Measurements from ENCODE around the gene GALNT13.

Gene GALNT13

DNA sequence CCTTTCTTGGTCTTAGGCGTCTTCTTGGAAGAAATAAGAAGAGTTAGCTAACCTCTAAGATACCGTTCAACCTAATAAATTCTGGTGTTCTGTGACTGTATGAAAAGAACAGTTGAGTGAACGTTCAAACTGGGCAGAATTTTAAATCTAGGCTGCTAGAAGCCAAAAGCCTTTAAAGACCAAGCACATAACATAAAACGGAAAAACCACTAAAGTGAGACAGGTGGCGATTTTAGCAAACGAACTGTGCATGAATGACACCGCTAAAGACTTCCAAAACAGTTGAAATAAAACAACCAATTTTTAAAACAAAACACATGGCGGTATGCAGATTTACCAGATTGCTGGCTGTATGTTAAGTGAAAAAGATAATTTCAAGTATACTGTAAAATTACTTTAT lies 73.1 kb downstream of the GALNT13 start:
- DNase-seq (ENCODE audit: low read depth) = no peak

DNA sequence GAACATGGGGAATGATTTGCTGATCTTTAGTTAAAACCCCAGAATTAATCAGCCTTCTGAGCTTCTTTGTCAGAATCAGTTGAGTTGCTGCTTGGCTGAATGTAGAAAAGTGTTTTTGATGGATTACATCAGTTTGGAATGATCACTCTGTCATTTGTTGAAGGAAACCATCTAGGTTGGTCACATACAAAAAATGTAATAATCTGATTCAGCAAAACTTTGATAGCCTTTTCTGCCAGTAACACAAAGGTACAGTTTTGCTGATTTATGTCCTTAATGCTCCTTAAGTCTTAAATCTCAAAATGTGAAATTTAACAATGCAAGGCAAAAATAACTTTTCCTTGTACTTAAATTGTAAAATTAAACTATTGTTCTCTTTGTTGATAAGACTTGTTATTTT lies 74.3 kb downstream of the GALNT13 start:
- DNase-seq (ENCODE audit: low read depth) = no peak

- DNase-seq (ENCODE audit: low read depth) = no peak
Observed at GRCh38 chr2:153953761-153954160, 82.0 kb downstream of the GALNT13 start.

- DNase-seq (ENCODE audit: low read depth) = no peak
Observed at GRCh38 chr2:153963256-153963655, 91.5 kb downstream of the GALNT13 start.

DNA sequence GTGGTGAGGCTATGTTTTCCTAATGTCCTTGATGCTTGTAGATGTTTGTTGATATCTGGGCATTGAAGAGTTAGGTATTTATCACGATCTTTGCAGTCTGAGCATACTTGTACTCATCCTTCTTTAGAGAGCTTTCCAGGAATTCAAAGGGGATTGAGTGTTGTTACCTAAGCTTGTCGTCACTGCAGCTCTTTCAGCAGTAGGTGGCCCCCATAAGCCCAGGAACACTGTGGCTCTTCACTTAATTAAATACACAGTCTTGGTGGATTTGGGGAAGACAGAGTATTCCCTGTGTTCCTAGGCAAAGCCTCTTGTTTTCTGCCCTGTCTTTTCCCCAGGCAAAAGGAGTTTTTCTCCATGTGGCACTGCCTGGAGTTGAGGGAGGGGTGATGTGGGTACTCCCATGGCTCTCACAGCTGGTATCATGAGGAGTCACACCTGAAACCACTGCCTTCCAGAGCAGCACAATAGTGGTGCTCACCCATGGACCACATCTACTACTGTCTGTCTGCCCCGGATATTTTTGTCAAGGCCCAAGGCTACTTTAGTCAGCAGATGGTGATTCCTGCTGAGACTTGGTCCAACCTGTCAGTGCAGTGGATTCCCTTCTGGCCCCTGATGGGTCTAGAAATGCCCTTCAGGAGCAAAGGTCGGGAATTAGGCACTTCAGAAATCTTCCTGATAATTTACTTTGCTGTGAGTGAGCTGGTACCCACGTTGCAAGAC lies 95.7 kb downstream of the GALNT13 start:
- no peak for DNase-seq (ENCODE audit: low read depth)

- no peak for DNase-seq (ENCODE audit: low read depth)
Observed at GRCh38 chr2:153971250-153971649, 99.5 kb downstream of the GALNT13 start.

DNA sequence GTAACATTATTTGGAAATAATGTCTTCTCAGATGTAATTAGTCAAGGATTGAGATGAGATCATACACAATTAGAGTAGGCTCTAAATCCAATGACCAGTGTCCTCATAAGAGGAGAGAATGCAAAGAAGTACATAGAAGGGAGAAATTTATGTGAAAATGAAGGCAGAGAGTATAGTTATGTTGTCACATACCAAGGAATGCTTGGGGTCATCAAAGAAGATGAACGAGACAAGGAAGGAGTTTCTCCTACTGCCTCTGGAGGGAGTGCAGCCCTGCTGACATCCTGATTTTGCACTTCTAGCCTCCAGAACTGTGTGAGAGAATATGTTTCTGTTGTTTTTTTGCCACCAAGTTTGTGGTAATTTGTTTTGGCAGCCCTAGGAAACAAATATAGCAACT lies 100.1 kb downstream of the GALNT13 start:
- no peak for DNase-seq (ENCODE audit: low read depth)

DNA sequence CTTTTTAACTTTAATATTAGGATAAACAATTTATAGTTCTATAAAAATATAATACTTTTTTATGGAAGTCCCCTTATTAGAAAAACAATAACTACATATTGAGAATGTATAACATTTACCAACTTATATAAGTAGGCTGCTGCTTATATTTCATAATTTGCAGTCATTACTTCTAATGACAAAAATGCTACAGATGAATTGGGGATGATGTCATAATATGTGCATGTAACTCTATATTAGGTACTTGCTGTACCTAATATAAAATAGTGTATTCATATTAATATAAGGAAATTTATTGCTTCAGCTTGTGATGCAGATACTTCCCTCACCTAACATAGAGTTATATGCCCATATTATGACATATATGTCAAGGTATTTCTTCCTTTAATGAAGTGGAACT lies 100.7 kb downstream of the GALNT13 start:
- DNase-seq (ENCODE audit: low read depth) = no peak

- no peak for DNase-seq (ENCODE audit: low read depth)
Observed at GRCh38 chr2:153986488-153987229, 114.9 kb downstream of the GALNT13 start.

DNA sequence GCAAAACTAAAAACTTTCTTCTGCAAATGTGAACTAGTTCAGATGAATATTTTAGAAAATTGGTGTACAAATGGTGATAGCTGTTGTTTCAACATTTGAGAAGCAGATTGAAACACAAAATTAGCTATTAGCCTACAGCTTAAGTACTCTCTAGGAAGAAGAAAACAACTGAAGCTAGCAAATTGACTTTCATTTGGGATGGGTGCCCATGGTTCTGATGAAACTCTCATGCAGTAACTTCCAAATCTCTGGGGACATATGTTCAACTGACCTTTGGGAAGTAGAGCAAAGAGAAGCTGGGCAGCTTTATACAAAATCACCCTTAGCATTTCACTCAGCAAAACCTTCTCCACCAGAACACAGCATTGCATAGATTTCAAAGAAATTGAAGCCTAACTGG lies 119.0 kb downstream of the GALNT13 start:
- no peak for DNase-seq (ENCODE audit: low read depth)

- DNase-seq (ENCODE audit: low read depth) = no peak
Observed at GRCh38 chr2:154013514-154013913, 141.8 kb downstream of the GALNT13 start.

DNA sequence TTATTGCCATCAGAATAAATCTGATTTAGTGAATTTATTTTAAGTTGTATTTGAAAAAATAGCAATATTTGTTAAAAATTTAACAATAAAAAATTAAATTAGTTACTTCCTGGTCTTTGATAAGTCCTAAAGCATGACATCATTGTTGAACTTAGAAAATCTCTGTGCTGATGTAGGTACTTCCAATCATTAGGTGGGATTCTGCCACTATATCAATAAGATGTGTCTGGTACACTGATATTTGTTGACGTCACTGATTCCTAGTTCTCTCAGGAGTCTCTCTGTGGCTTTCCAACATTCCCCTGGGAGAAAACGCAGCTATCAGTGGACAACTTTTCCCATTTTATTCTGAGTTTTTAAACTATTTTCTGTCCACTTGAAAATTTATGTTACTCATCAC lies 143.5 kb downstream of the GALNT13 start:
- no peak for DNase-seq (ENCODE audit: low read depth)

- no peak for DNase-seq (ENCODE audit: low read depth)
Observed at GRCh38 chr2:154029504-154029903, 157.8 kb downstream of the GALNT13 start.

- no peak for DNase-seq (ENCODE audit: low read depth)
Observed at GRCh38 chr2:154032220-154032619, 160.5 kb downstream of the GALNT13 start.

DNA sequence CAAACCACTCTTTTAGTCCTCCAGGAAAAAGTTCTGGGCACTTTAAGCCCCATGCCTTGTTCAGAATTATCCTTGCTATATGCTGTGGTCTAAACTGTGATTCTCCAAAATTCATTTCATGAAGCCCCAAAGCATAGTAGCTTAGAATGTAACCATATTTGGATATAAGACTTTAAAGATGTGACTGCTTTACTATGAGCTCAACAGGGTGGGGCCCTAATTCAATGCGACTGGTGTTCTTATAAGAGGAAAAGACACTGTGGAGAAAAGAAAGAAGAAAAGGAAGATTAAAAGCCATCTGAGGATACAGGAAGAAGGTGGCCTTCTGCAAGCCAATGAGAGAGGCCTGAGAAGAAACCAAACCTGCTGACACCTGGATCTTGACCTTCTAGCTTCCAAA lies 174.8 kb downstream of the GALNT13 start:
- no peak for DNase-seq (ENCODE audit: low read depth)

- DNase-seq (ENCODE audit: low read depth) = no peak
Observed at GRCh38 chr2:154048905-154049304, 177.2 kb downstream of the GALNT13 start.

- no peak for DNase-seq (ENCODE audit: low read depth)
Observed at GRCh38 chr2:154049561-154049960, 177.8 kb downstream of the GALNT13 start.

DNA sequence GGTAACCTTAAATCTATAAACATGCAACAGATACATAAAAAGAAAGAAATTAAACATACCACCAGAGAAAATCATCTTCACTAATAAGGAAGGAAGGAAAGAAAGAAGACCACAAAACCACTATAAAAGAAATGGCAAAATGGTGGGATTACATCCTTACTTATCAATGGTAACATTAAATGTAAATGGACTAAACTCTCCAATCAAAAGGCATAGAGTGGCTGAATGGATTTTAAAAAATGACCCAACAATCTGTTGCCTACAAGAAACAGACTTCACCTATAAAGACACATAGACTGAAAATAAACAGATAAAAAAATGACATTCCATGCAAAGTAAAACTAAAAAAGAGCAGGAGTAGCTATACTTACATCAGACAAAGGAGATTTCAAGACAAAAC lies 195.4 kb downstream of the GALNT13 start:
- DNase-seq (ENCODE audit: low read depth) = no peak

DNA sequence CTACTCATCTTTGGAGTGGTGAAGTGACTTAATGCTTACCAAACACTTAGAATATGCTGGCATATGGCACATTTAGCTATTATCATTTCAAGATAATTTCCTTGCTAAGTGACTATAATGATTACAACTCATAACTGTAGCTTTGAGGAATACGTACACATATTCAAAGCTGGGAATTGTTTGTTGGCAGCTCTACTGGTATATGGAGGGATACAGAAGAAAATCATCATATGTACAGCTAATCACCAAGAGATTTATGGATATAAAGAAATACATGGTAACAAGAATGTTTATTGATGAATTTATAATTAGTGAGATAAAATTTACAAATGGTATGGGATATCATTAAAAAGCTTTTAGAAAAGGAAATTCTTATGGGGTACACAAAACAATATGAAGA lies 207.2 kb downstream of the GALNT13 start:
- no peak for DNase-seq (ENCODE audit: low read depth)

GRCh38 chr2:154092571-154092970 lies 220.8 kb downstream of the GALNT13 start:
- no peak for DNase-seq (ENCODE audit: low read depth)

GRCh38 chr2:154093856-154094255 lies 222.1 kb downstream of the GALNT13 start:
- no peak for DNase-seq (ENCODE audit: low read depth)

- DNase-seq (ENCODE audit: low read depth) = no peak
Observed at GRCh38 chr2:154097833-154098398, 226.2 kb downstream of the GALNT13 start.

GRCh38 chr2:154120706-154121105 lies 249.0 kb downstream of the GALNT13 start:
- no peak for DNase-seq (ENCODE audit: low read depth)
